Right lobe of liver (tissue), 4 donors: ENCODE results near the gene PEX16.

Source experiments
- CTCF ChIP-seq, 4 donors: fragments of 200-600 bp in 3 of 4; fragments of 450-650 bp in 1 of 4; IDR thresholded peaks; one replicate each; pipeline versions ENCODE4 v1.5.1 to v1.8.0; 2016 to 2022; ENCODE audit warnings: antibody characterized with exemption in 4 of 4, mild to moderate bottlenecking in 2 of 4
- POLR2A ChIP-seq: fragments of 450-650 bp; IDR thresholded peaks from one replicate; pipeline ENCODE4 v1.6.1; 2017; ENCODE audit warnings: antibody characterized with exemption, mild to moderate bottlenecking
- donor health status: DM: no; HTN: no; CAD: no.
- donor health status: DM: no; HTN: no; CAD: no.
- donor health status: DM: no; HTN: yes; CAD: no.

GRCh38 chr11:45924036-45924915, 6.6 kb upstream of the PEX16 start:
- TF ChIP-seq CTCF (IDR thresholded peaks at IDR 0.05) (no peak), POLR2A (no peak)
